HS-27A (cell line): ENCODE results near the gene LANCL3.

Experiments used
- DNase-seq: peaks from one replicate; pipeline ENCODE4 v3.0.0-alpha.2; 2012; ENCODE audit warnings: low read depth, missing footprints

The LANCL3 gene

GRCh38 chrX:37684426-37684825 is 113.0 kb downstream of the LANCL3 start:
- DNase-seq: no peak

GRCh38 chrX:37684973-37685372 is 113.5 kb downstream of the LANCL3 start:
- no peak for DNase-seq

- DNase-seq: no peak
Measured at GRCh38 chrX:37685381-37686359, 114.2 kb downstream of the LANCL3 start, which contains the start of gene XK. XK (plus strand) TSS chrX:37685791; CDS start chrX:37685962, 171 bp downstream.

GRCh38 chrX:37686369-37686995 is 115.0 kb downstream of the LANCL3 start:
- no peak for DNase-seq

GRCh38 chrX:37686996-37687395 is 115.5 kb downstream of the LANCL3 start:
- no peak for DNase-seq

- no peak for DNase-seq
Measured at GRCh38 chrX:37690119-37690518, 118.7 kb downstream of the LANCL3 start.

- no peak for DNase-seq
Measured at GRCh38 chrX:37692918-37693317, 121.5 kb downstream of the LANCL3 start.

- no peak for DNase-seq
Measured at GRCh38 chrX:37697169-37697760, 125.8 kb downstream of the LANCL3 start.

GRCh38 chrX:37701588-37701987 is 130.1 kb downstream of the LANCL3 start:
- DNase-seq: no peak

- DNase-seq: no peak
Measured at GRCh38 chrX:37711991-37712390, 140.5 kb downstream of the LANCL3 start.

GRCh38 chrX:37712458-37712857 is 141.0 kb downstream of the LANCL3 start:
- no peak for DNase-seq

- DNase-seq: no peak
Measured at GRCh38 chrX:37714479-37714878, 143.0 kb downstream of the LANCL3 start.

GRCh38 chrX:37716602-37717001 is 145.1 kb downstream of the LANCL3 start:
- no peak for DNase-seq

- DNase-seq: no peak
Measured at GRCh38 chrX:37717708-37718107, 146.2 kb downstream of the LANCL3 start.

- no peak for DNase-seq
Measured at GRCh38 chrX:37722595-37722994, 151.1 kb downstream of the LANCL3 start.

- DNase-seq: no peak
Measured at GRCh38 chrX:37726346-37726745, 154.9 kb downstream of the LANCL3 start.
